Activated T-cell treated with anti-CD3 and anti-CD28 coated beads, Interleukin-2, amount 50 U/mL, for 24 hours (primary cell): ENCODE data around the gene AKAP6.
A peak's percentile ranks its signal among the peaks of the same experiment; 100 is the strongest.

ENCODE experiments used
- DNase-seq: peaks from one replicate; pipeline ENCODE4 v3.0.0-alpha.2; 2020
- H3K27ac Mint-ChIP-seq: 2 replicates; pipeline ENCODE4 v1.8.0; 2020; ENCODE audit warnings: mild to moderate bottlenecking, mixed read lengths
- H3K27me3 Mint-ChIP-seq: 2 replicates; pipeline ENCODE4 v1.8.0; 2020; ENCODE audit warnings: mixed read lengths
- H3K36me3 Mint-ChIP-seq: 2 replicates; pipeline ENCODE4 v1.8.0; 2020; ENCODE audit warnings: low read depth, mixed read lengths
- H3K4me1 Mint-ChIP-seq: 2 replicates; pipeline ENCODE4 v1.8.0; 2020; ENCODE audit warnings: low read depth, mixed read lengths
- H3K4me3 Mint-ChIP-seq: 2 replicates; pipeline ENCODE4 v1.8.0; 2020; ENCODE audit warnings: mild to moderate bottlenecking, moderate library complexity, mixed read lengths
- H3K9me3 Mint-ChIP-seq: 2 replicates; pipeline ENCODE4 v1.8.0; 2020; ENCODE audit warnings: mixed read lengths

Gene AKAP6

GRCh38 chr14:32318087-32318795, 10.9 kb upstream of the AKAP6 start:
- DNase-seq: no peak
- Mint-ChIP-seq H3K36me3 (no peaks in the 10 kb centered on the region), H3K27me3 (peaks cover 13% of the 10 kb centered on the region), H3K27ac (no peak overlapping the region), H3K9me3 (no peaks in the 10 kb centered on the region), H3K4me1 (no peaks in the 10 kb centered on the region), H3K4me3 (no peak overlapping the region)

- Mint-ChIP-seq H3K36me3 (no peaks in the 10 kb centered on the region), H3K27me3 (peaks cover 13% of the 10 kb centered on the region), H3K4me1 (no peaks in the 10 kb centered on the region), H3K27ac (no peak overlapping the region), H3K4me3 (no peak overlapping the region), H3K9me3 (no peaks in the 10 kb centered on the region)
- DNase-seq: no peak
Measured at GRCh38 chr14:32319368-32320049, 9.6 kb upstream of the AKAP6 start.

- no peak overlapping the region for H3K27ac Mint-ChIP-seq
- no peaks in the 10 kb centered on the region for H3K4me1 Mint-ChIP-seq
- H3K27me3 Mint-ChIP-seq: no peaks in the 10 kb centered on the region
- H3K4me3 Mint-ChIP-seq: no peak overlapping the region
- H3K9me3 Mint-ChIP-seq: no peaks in the 10 kb centered on the region
- DNase-seq: no peak
- H3K36me3 Mint-ChIP-seq: no peaks in the 10 kb centered on the region
Measured at GRCh38 chr14:32324601-32325000, 4.5 kb upstream of the AKAP6 start.

- no peaks in the 10 kb centered on the region for H3K9me3 Mint-ChIP-seq
- no peaks in the 10 kb centered on the region for H3K4me1 Mint-ChIP-seq
- no peaks in the 10 kb centered on the region for H3K27me3 Mint-ChIP-seq
- no peaks in the 10 kb centered on the region for H3K36me3 Mint-ChIP-seq
- no peak for DNase-seq
- H3K4me3 Mint-ChIP-seq: no peak overlapping the region
- no peak overlapping the region for H3K27ac Mint-ChIP-seq
Measured at GRCh38 chr14:32327255-32327961, 1.7 kb upstream of the AKAP6 start.

- Mint-ChIP-seq H3K27me3 (no peaks in the 10 kb centered on the region), H3K36me3 (no peaks in the 10 kb centered on the region), H3K4me3 (no peak overlapping the region), H3K4me1 (peaks cover 2% of the 10 kb centered on the region), H3K9me3 (no peaks in the 10 kb centered on the region), H3K27ac (no peak overlapping the region)
- DNase-seq: no peak
Measured at GRCh38 chr14:32329690-32330285, 690 bp downstream of the AKAP6 start.

- no peaks in the 10 kb centered on the region for H3K27me3 Mint-ChIP-seq
- no peak for DNase-seq
- H3K36me3 Mint-ChIP-seq: no peaks in the 10 kb centered on the region
- no peaks in the 10 kb centered on the region for H3K9me3 Mint-ChIP-seq
- H3K4me1 Mint-ChIP-seq: peaks cover 2% of the 10 kb centered on the region
- H3K4me3 Mint-ChIP-seq: no peak overlapping the region
- H3K27ac Mint-ChIP-seq: no peak overlapping the region
Measured at GRCh38 chr14:32330351-32331111, 1.4 kb downstream of the AKAP6 start.

GRCh38 chr14:32331206-32331605, 2.1 kb downstream of the AKAP6 start:
- Mint-ChIP-seq H3K36me3 (no peaks in the 10 kb centered on the region), H3K4me1 (peaks cover 2% of the 10 kb centered on the region)
- DNase-seq: no peak

GRCh38 chr14:32332415-32333316, 3.6 kb downstream of the AKAP6 start:
- H3K4me1 Mint-ChIP-seq: peaks cover 2% of the 10 kb centered on the region
- H3K4me3 Mint-ChIP-seq: no peak overlapping the region

More at GRCh38 chr14:32331206-32331605, 2.1 kb downstream of the AKAP6 start:
- Mint-ChIP-seq H3K27me3 (no peaks in the 10 kb centered on the region), H3K9me3 (no peaks in the 10 kb centered on the region), H3K27ac (no peak overlapping the region), H3K4me3 (no peak overlapping the region)

GRCh38 chr14:32336702-32337101, 7.6 kb downstream of the AKAP6 start:
- Mint-ChIP-seq H3K27me3 (no peaks in the 10 kb centered on the region), H3K4me1 (peaks cover 2% of the 10 kb centered on the region), H3K36me3 (no peaks in the 10 kb centered on the region), H3K9me3 (no peaks in the 10 kb centered on the region), H3K4me3 (no peak overlapping the region), H3K27ac (no peak overlapping the region)
- no peak for DNase-seq

More at GRCh38 chr14:32332415-32333316, 3.6 kb downstream of the AKAP6 start:
- Mint-ChIP-seq H3K36me3 (no peaks in the 10 kb centered on the region), H3K27ac (peak overlapping the region; percentile 35), H3K9me3 (no peaks in the 10 kb centered on the region), H3K27me3 (no peaks in the 10 kb centered on the region)
- no peak for DNase-seq

GRCh38 chr14:32337759-32338158, 8.7 kb downstream of the AKAP6 start:
- Mint-ChIP-seq H3K4me1 (no peaks in the 10 kb centered on the region), H3K9me3 (no peaks in the 10 kb centered on the region), H3K4me3 (no peak overlapping the region), H3K27me3 (no peaks in the 10 kb centered on the region), H3K36me3 (no peaks in the 10 kb centered on the region), H3K27ac (no peak overlapping the region)
- no peak for DNase-seq

- no peak for DNase-seq
- H3K36me3 Mint-ChIP-seq: no peaks in the 10 kb centered on the region
- H3K27ac Mint-ChIP-seq: no peak overlapping the region
- H3K4me1 Mint-ChIP-seq: no peaks in the 10 kb centered on the region
- no peaks in the 10 kb centered on the region for H3K9me3 Mint-ChIP-seq
- H3K4me3 Mint-ChIP-seq: no peak overlapping the region
- H3K27me3 Mint-ChIP-seq: no peaks in the 10 kb centered on the region
Measured at GRCh38 chr14:32339188-32339587, 10.1 kb downstream of the AKAP6 start.

GRCh38 chr14:32341947-32342846, 13.1 kb downstream of the AKAP6 start:
- H3K9me3 Mint-ChIP-seq: no peaks in the 10 kb centered on the region
- H3K36me3 Mint-ChIP-seq: no peaks in the 10 kb centered on the region
- H3K27ac Mint-ChIP-seq: no peak overlapping the region
- no peak overlapping the region for H3K4me3 Mint-ChIP-seq
- H3K27me3 Mint-ChIP-seq: no peaks in the 10 kb centered on the region
- DNase-seq: no peak
- H3K4me1 Mint-ChIP-seq: no peaks in the 10 kb centered on the region

GRCh38 chr14:32342847-32343194, 13.7 kb downstream of the AKAP6 start:
- no peaks in the 10 kb centered on the region for H3K36me3 Mint-ChIP-seq
- no peaks in the 10 kb centered on the region for H3K4me1 Mint-ChIP-seq
- no peak for DNase-seq
- no peaks in the 10 kb centered on the region for H3K9me3 Mint-ChIP-seq
- no peaks in the 10 kb centered on the region for H3K27me3 Mint-ChIP-seq
- H3K4me3 Mint-ChIP-seq: no peak overlapping the region
- no peak overlapping the region for H3K27ac Mint-ChIP-seq
